Measurements from ENCODE around the gene CAPS.

GRCh38 chr19:5947435-5947834 is 33.4 kb downstream of the CAPS start:
- no peak for TF ChIP-seq CTCF (optimal IDR thresholded peaks at IDR 0.05 in 1 of 3, IDR thresholded peaks at IDR 0.05 in 1 of 3, conservative IDR thresholded peaks at IDR 0.05 in 1 of 3; ENCODE audit: extremely low read depth in 1 of 3, insufficient read depth in 2 of 3, low read length in 3 of 3)
- no peak for TF ChIP-seq EZH2 (IDR thresholded peaks at IDR 0.05; ENCODE audit: low read length)

Measured in keratinocyte (primary cell).